ENCODE results near the gene PARD3B. TPM values are rescaled to one million over a fixed set of nuclear protein-coding genes. Genes with fewer than 3 reads are reported as not detected.

The PARD3B gene
- total and polyA plus RNA-seq, 2 of the 13 experiments (the other 11 are each of a cell fraction or from before 2014, with no cell fraction given) = 0.71 to 2.3 TPM

DNA sequence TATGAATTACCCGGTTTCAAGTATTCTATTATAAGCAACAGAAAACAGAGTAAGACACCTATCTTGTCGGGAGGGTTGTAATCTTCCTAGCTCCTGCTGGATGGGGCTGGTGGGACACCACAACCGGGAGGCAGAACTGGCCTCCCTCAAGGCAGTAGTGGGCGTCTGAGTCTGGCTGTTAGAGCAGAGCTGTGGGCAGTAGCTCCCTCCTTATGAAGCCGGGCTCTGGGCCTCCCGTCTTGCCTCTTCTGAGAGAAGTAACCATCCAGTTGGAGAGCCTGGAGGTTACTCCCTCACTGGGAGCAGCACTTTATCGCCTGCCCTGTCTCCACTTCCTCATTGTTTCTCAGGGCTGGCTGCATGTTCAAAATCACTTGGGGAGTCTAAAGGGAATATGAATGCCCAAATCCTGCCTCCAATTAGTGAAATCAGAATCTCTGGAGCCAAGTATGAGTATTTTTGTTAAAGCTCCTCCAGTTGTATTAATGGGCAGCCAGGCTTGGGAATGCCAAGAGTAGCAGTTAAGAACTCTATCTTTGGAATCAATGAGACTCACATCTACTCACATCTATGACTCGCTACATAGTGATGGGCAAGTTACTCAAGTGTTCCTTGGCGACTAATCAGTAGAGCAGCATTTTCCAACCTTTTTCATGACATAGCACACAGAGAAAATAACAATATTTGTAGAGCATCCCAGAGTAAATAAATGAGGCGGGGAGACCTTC lies 1109.8 kb downstream of the PARD3B start (continued):
- TF ChIP-seq, protein P1, sequence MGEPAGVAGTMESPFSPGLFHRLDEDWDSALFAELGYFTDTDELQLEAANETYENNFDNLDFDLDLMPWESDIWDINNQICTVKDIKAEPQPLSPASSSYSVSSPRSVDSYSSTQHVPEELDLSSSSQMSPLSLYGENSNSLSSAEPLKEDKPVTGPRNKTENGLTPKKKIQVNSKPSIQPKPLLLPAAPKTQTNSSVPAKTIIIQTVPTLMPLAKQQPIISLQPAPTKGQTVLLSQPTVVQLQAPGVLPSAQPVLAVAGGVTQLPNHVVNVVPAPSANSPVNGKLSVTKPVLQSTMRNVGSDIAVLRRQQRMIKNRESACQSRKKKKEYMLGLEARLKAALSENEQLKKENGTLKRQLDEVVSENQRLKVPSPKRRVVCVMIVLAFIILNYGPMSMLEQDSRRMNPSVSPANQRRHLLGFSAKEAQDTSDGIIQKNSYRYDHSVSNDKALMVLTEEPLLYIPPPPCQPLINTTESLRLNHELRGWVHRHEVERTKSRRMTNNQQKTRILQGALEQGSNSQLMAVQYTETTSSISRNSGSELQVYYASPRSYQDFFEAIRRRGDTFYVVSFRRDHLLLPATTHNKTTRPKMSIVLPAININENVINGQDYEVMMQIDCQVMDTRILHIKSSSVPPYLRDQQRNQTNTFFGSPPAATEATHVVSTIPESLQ (CRISPR knock-in tag; conservative IDR thresholded peaks at IDR 0.05) = no peak
- TF ChIP-seq ZSCAN22 (CRISPR knock-in tag; IDR thresholded peaks at IDR 0.05) = no peak
- TF ChIP-seq ELF1 (CRISPR knock-in tag; IDR thresholded peaks at IDR 0.05) = no peak
- no peak for TF ChIP-seq FOSL2 (CRISPR knock-in tag; IDR thresholded peaks at IDR 0.05)
- TF ChIP-seq, protein P2, sequence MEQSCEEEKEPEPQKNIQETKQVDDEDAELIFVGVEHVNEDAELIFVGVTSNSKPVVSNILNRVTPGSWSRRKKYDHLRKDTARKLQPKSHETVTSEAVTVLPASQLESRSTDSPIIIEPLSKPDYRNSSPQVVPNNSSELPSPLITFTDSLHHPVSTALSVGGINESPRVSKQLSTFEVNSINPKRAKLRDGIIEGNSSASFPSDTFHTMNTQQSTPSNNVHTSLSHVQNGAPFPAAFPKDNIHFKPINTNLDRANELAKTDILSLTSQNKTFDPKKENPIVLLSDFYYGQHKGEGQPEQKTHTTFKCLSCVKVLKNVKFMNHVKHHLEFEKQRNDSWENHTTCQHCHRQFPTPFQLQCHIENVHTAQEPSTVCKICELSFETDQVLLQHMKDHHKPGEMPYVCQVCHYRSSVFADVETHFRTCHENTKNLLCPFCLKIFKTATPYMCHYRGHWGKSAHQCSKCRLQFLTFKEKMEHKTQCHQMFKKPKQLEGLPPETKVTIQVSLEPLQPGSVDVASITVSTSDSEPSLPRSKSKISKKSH (CRISPR knock-in tag; IDR thresholded peaks at IDR 0.05; ENCODE audit: borderline replicate concordance) = no peak
- no peak for TF ChIP-seq ZNF614 (CRISPR knock-in tag; IDR thresholded peaks at IDR 0.05; ENCODE audit: borderline replicate concordance)
- TF ChIP-seq ZNF296 (CRISPR knock-in tag; conservative IDR thresholded peaks at IDR 0.05) = no peak
- TF ChIP-seq, protein P3, sequence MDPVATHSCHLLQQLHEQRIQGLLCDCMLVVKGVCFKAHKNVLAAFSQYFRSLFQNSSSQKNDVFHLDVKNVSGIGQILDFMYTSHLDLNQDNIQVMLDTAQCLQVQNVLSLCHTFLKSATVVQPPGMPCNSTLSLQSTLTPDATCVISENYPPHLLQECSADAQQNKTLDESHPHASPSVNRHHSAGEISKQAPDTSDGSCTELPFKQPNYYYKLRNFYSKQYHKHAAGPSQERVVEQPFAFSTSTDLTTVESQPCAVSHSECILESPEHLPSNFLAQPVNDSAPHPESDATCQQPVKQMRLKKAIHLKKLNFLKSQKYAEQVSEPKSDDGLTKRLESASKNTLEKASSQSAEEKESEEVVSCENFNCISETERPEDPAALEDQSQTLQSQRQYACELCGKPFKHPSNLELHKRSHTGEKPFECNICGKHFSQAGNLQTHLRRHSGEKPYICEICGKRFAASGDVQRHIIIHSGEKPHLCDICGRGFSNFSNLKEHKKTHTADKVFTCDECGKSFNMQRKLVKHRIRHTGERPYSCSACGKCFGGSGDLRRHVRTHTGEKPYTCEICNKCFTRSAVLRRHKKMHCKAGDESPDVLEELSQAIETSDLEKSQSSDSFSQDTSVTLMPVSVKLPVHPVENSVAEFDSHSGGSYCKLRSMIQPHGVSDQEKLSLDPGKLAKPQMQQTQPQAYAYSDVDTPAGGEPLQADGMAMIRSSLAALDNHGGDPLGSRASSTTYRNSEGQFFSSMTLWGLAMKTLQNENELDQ (CRISPR knock-in tag; IDR thresholded peaks at IDR 0.05; ENCODE audit: borderline replicate concordance) = no peak
- no peak for TF ChIP-seq SAFB2 (CRISPR knock-in tag; IDR thresholded peaks at IDR 0.05; ENCODE audit: borderline replicate concordance, low read depth)

Data from HepG2 (cell line).